ENCODE results near the gene LRRC55. TPM values are rescaled to one million over a fixed set of nuclear protein-coding genes. Genes with fewer than 3 reads are reported as not detected.

The LRRC55 gene
- total and polyA plus RNA-seq, 9 of the 15 experiments (the other 6 are each of a cell fraction or from before 2014, with no cell fraction given), result not detected

DNA sequence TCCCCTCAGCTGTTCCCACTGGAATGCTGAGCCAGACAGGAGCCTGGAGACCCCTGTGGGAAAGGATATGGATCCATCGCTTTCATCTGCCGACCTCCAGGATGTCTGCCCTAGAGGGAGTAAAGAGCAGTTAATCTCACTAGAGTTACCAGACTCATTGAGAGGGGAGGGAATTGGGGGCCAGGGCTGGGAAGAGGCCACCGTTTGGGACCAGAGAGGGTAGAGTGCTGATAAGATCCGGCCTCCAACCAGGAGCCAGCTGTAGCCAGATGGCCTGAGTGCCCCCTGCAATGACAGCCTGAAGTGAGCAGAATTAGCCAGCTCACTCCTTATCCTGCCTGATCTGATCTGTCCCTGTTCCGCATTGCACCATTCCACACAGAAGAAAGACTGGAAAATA lies 59.0 kb downstream of the LRRC55 start:
- DNase-seq (ENCODE audit: extremely low read depth in 1 of 4, low spot score in 3 of 4), result no peak
- H3K36me3 ChIP-seq (ENCODE audit: control insufficient read depth, insufficient read depth, low read length), result no peaks in the 10 kb centered on the region
- peak overlapping the region in 1 of 2 experiments; percentile 21; a peak in 1 of 4 replicates for H3K9ac ChIP-seq (ENCODE audit: insufficient read depth in 1 of 2, low read depth in 2 of 2, low read length in 2 of 2)
- H3K4me3 ChIP-seq, result no peak overlapping the region
- no peaks in the 10 kb centered on the region for H3K9me3 ChIP-seq (replicated peaks; ENCODE audit: control insufficient read depth, insufficient read depth, low read depth, low read length)
- TF ChIP-seq ZBTB11 (CRISPR knock-in tag; IDR thresholded peaks at IDR 0.05) (no peak), TFAP4 (CRISPR knock-in tag; IDR thresholded peaks at IDR 0.05; ENCODE audit: borderline replicate concordance) (peak; percentile 39; the same call in 1 of the 2 replicates)
- TF ChIP-seq, protein P1, sequence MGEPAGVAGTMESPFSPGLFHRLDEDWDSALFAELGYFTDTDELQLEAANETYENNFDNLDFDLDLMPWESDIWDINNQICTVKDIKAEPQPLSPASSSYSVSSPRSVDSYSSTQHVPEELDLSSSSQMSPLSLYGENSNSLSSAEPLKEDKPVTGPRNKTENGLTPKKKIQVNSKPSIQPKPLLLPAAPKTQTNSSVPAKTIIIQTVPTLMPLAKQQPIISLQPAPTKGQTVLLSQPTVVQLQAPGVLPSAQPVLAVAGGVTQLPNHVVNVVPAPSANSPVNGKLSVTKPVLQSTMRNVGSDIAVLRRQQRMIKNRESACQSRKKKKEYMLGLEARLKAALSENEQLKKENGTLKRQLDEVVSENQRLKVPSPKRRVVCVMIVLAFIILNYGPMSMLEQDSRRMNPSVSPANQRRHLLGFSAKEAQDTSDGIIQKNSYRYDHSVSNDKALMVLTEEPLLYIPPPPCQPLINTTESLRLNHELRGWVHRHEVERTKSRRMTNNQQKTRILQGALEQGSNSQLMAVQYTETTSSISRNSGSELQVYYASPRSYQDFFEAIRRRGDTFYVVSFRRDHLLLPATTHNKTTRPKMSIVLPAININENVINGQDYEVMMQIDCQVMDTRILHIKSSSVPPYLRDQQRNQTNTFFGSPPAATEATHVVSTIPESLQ (CRISPR knock-in tag; IDR thresholded peaks at IDR 0.05), result no peak
- TF ChIP-seq, protein P2, sequence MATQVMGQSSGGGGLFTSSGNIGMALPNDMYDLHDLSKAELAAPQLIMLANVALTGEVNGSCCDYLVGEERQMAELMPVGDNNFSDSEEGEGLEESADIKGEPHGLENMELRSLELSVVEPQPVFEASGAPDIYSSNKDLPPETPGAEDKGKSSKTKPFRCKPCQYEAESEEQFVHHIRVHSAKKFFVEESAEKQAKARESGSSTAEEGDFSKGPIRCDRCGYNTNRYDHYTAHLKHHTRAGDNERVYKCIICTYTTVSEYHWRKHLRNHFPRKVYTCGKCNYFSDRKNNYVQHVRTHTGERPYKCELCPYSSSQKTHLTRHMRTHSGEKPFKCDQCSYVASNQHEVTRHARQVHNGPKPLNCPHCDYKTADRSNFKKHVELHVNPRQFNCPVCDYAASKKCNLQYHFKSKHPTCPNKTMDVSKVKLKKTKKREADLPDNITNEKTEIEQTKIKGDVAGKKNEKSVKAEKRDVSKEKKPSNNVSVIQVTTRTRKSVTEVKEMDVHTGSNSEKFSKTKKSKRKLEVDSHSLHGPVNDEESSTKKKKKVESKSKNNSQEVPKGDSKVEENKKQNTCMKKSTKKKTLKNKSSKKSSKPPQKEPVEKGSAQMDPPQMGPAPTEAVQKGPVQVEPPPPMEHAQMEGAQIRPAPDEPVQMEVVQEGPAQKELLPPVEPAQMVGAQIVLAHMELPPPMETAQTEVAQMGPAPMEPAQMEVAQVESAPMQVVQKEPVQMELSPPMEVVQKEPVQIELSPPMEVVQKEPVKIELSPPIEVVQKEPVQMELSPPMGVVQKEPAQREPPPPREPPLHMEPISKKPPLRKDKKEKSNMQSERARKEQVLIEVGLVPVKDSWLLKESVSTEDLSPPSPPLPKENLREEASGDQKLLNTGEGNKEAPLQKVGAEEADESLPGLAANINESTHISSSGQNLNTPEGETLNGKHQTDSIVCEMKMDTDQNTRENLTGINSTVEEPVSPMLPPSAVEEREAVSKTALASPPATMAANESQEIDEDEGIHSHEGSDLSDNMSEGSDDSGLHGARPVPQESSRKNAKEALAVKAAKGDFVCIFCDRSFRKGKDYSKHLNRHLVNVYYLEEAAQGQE (IDR thresholded peaks at IDR 0.05; ENCODE audit: borderline replicate concordance), result peak; percentile 36
- TF ChIP-seq, protein P2 (CRISPR knock-in tag; IDR thresholded peaks at IDR 0.05; ENCODE audit: low read depth), result no peak
- ChIA-PET POLR2A (interaction anchor here (0.5 to 1.4 kb wide), 7 partner anchors 9 to 266 kb away, joined by 3 read pairs; no protein-coding TSS in a partner anchor), CTCF (ENCODE audit: low intra/inter-chr PET ratio) (no interaction called here)
- H3K4me2 ChIP-seq (ENCODE audit: insufficient read depth, low read length), result peak overlapping the region; percentile 22; the same call in 1 of the 2 replicates
- in situ Hi-C loops (cut with MboI) (loop anchor here (5.0 to 10.0 kb wide), 2 partner anchors 108 to 236 kb away; no protein-coding TSS in a partner anchor), intact Hi-C loops (cut with micrococcal nuclease) (loop anchor here (10.0 kb wide), 1 partner anchor 1296 kb away; no protein-coding TSS in a partner anchor)
- peak overlapping the region; percentile 61 for H2AFZ ChIP-seq (ENCODE audit: low read depth, low read length)
- no peaks in the 10 kb centered on the region for H3K9me1 ChIP-seq (ENCODE audit: control insufficient read depth, insufficient read depth, low read length)
- 22% methylated on average over 5 of the region's 5 CpGs for WGBS (ENCODE audit: insufficient coverage, low coverage, missing lambda C conversion rate)
- H3K27ac ChIP-seq (ENCODE audit: extremely low read depth, low read depth, low read length), result no peak overlapping the region; the same call in 2 of the 3 replicates
- peaks cover 43 to 70% of the 10 kb centered on the region in 2 experiments for H3K4me1 ChIP-seq (replicated peaks in 1 of 2; ENCODE audit: control insufficient read depth in 2 of 2, insufficient read depth in 2 of 2, low read length in 2 of 2)
- BruUV-seq (replicated peaks), result no TSS peak
- FAIRE-seq, result no peak
- ATAC-seq, result no peak
- no peaks in the 10 kb centered on the region for H3K27me3 ChIP-seq (ENCODE audit: control insufficient read depth in 2 of 2, insufficient read depth in 2 of 2, low read length in 2 of 2)
- no peaks in the 10 kb centered on the region; the same call in 2 of the 3 replicates for H3K79me2 ChIP-seq (ENCODE audit: control insufficient read depth, insufficient read depth, low read length)
- no peaks in the 10 kb centered on the region for H4K20me1 ChIP-seq (replicated peaks; ENCODE audit: control insufficient read depth, insufficient read depth, low read length)
